ENCODE data around the gene CASP1.

CASP1 gene

DNA sequence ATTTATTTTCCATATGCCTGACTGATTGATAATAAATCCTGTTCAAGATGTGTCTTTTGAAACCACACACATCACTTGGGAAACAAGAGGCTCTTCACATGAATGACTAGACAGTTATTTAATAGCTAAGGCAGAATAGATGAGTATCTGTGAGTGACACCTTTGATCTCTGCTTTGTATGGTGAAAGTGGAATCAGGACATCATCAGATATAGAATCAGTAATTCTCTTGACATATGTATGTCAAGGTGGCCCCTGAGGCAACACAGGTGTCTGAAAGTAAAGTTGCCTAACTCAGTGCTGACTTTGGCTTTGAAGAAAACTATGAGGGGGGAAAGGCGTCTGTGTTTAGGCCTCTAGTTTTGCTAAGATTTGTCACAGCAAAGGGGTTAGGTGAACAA lies 55.1 kb downstream of the CASP1 start:
- no peak for DNase-seq

All from fibroblast of skin of right biceps (primary cell).